ENCODE measurements around the gene ASCL5.

GRCh38 chr1:201076092-201076491, 50.9 kb downstream of the ASCL5 start:
- TF ChIP-seq EZH2 (IDR thresholded peaks at IDR 0.05) (no peak), POLR2AphosphoS5 (IDR thresholded peaks at IDR 0.05; ENCODE audit: borderline replicate concordance, low read depth, low read length) (no peak)
